ENCODE results near the gene DMRT2. TPM values are rescaled to one million over a fixed set of nuclear protein-coding genes. Genes with fewer than 3 reads are reported as not detected.

The DMRT2 gene
- total and polyA plus RNA-seq, 2 of the 8 experiments (the other 6 are each of a cell fraction or from before 2014, with no cell fraction given) = 0.29 to 0.93 TPM

GRCh38 chr9:1014225-1014624, 35.9 kb upstream of the DMRT2 start:
- H4K8ac ChIP-seq (ENCODE audit: extremely low read depth, insufficient read depth, low read length) = no peak overlapping the region
- H2AK5ac ChIP-seq (ENCODE audit: low read depth, low read length) = no peak overlapping the region
- H2BK20ac ChIP-seq (ENCODE audit: low read length) = no peak overlapping the region
- no peak overlapping the region for H4K91ac ChIP-seq (replicated peaks; ENCODE audit: insufficient read length, low read length)
- H3K18ac ChIP-seq (ENCODE audit: extremely low read depth, low read length) = no peak overlapping the region
- H3K23me2 ChIP-seq (ENCODE audit: low read depth, low read length) = no peaks in the 10 kb centered on the region
- no peak overlapping the region for H2BK15ac ChIP-seq (ENCODE audit: low read length)
- no peak for FAIRE-seq
- no peak overlapping the region for H3K4me2 ChIP-seq (ENCODE audit: insufficient read depth in 1 of 2, low read depth in 2 of 2, low read length in 2 of 2)
- TF ChIP-seq SIN3A (conservative IDR thresholded peaks at IDR 0.05 in 1 of 2, IDR thresholded peaks at IDR 0.05 in 1 of 2; ENCODE audit: low read depth in 1 of 2, low read length in 2 of 2) (no peak), SIX5 (IDR thresholded peaks at IDR 0.05; ENCODE audit: low read depth, low read length) (no peak), CHD1 (IDR thresholded peaks at IDR 0.05; ENCODE audit: low read depth, low read length) (no peak), EP300 (IDR thresholded peaks at IDR 0.05; ENCODE audit: borderline replicate concordance in 1 of 2, low read depth in 2 of 2, low read length in 2 of 2) (no peak), RFX5 (IDR thresholded peaks at IDR 0.05; ENCODE audit: borderline replicate concordance, low read depth, low read length) (no peak)
- H3K79me2 ChIP-seq (ENCODE audit: control insufficient read depth in 1 of 2, insufficient read depth in 2 of 2, low read length in 2 of 2) = no peaks in the 10 kb centered on the region
- H2AFZ ChIP-seq (ENCODE audit: low read length) = no peak overlapping the region
- WGBS, 2 experiments (ENCODE audit: extremely low coverage in 1 of 2, insufficient coverage in 1 of 2, insufficient read length in 1 of 2, insufficient replicate concordance in 2 of 2, low coverage in 1 of 2, low lambda C conversion rate in 2 of 2, missing lambda C conversion rate in 1 of 2) = 73% methylated on average over 4 of the region's 4 CpGs; no CpG with 5 or more reads in 1 of the 2 experiments
- H4K20me1 ChIP-seq (replicated peaks in 1 of 2; ENCODE audit: control insufficient read depth in 1 of 2, insufficient read depth in 2 of 2, low read length in 2 of 2) = no peaks in the 10 kb centered on the region
- H2BK5ac ChIP-seq (ENCODE audit: low read depth, low read length) = no peak overlapping the region
- no peak overlapping the region for H3K23ac ChIP-seq (ENCODE audit: insufficient read length)
- ChIA-PET CTCF (ENCODE audit: partially characterized antibody) (no interaction called here), POLR2A (ENCODE audit: partially characterized antibody) (no interaction called here)
- H3K36me3 ChIP-seq (ENCODE audit: control insufficient read depth in 2 of 4, insufficient read depth in 4 of 4, low read length in 3 of 4) = no peaks in the 10 kb centered on the region
- no peak overlapping the region for H3K4me3 ChIP-seq (ENCODE audit: extremely low read depth in 1 of 4, insufficient read depth in 2 of 4, low read depth in 3 of 4, low read length in 4 of 4)
- no peak overlapping the region for H3K9ac ChIP-seq (replicated peaks in 1 of 4; ENCODE audit: extremely low read depth in 1 of 4, low read depth in 3 of 4, low read length in 3 of 4)
- no peak for DNase-seq (ENCODE audit: low read depth in 1 of 2, low spot score in 2 of 2)
- no peak overlapping the region for H2BK120ac ChIP-seq (replicated peaks; ENCODE audit: low read depth, low read length)
- H2BK12ac ChIP-seq (ENCODE audit: low read depth, low read length) = no peak overlapping the region
- no peak overlapping the region for H4K5ac ChIP-seq (ENCODE audit: insufficient read length, low read depth, low read length)
- no peaks in the 10 kb centered on the region; a peak in 1 of 7 replicates for H3K4me1 ChIP-seq (replicated peaks in 1 of 4; ENCODE audit: control insufficient read depth in 3 of 4, insufficient read depth in 4 of 4, low read length in 3 of 4)
- no peak overlapping the region for H3K56ac ChIP-seq (replicated peaks; ENCODE audit: insufficient read length, low read depth, low read length)
- H3K27ac ChIP-seq (ENCODE audit: low read depth, low read length) = no peak overlapping the region
- H3K79me1 ChIP-seq (ENCODE audit: low read depth, low read length) = no peaks in the 10 kb centered on the region
- H3K14ac ChIP-seq (ENCODE audit: insufficient read length) = no peak overlapping the region
- H3K4ac ChIP-seq (replicated peaks; ENCODE audit: insufficient read length, low read depth, low read length) = no peak overlapping the region
- H3K27me3 ChIP-seq (replicated peaks in 1 of 4; ENCODE audit: control insufficient read depth in 3 of 4, extremely low read depth in 1 of 4, insufficient read depth in 3 of 4, low read length in 3 of 4) = peaks cover 0 to 2% (median 0%) of the 10 kb centered on the region in 4 experiments; a peak in 2 of 7 replicates
- H3K9me3 ChIP-seq (ENCODE audit: insufficient read depth in 2 of 2, low read depth in 1 of 2, low read length in 1 of 2) = peaks cover 3 to 16% of the 10 kb centered on the region in 2 experiments; a peak in 3 of 4 replicates

Measured in H1 (cell line).